Cardiac muscle cell (in vitro differentiated cells and primary cell): ENCODE measurements around the gene CCDC69. TPM values are rescaled to one million over a fixed set of nuclear protein-coding genes. Genes with fewer than 3 reads are reported as not detected.
A peak's percentile ranks its signal among the peaks of the same experiment; 100 is the strongest.
"Not testable (repeated sequence)": the region's sequence is repeated elsewhere in the genome, so short reads cannot be mapped to it uniquely, and the experiment has no call there.

Experiments used
- DNase-seq, 2 donors: peaks; one replicate each; pipeline versions ENCODE4 v3.0.0 to v3.0.0-alpha.2; 2010 to 2017; ENCODE audit warnings: low read depth in 1 of 2, low spot score in 1 of 2
- H3K27ac ChIP-seq: fragments of 200-600 bp; sonication (generic); 2 replicates; pipeline ENCODE4 v1.5.1; 2016
- H3K27me3 ChIP-seq: fragments of 200-600 bp; sonication (generic); 2 replicates; pipeline ENCODE4 v1.6.0; 2016; ENCODE audit warnings: control low read depth
- H3K36me3 ChIP-seq: fragments of 200-600 bp; sonication (generic); 2 replicates; pipeline ENCODE4 v1.5.1; 2016; ENCODE audit warnings: control low read depth
- H3K4me1 ChIP-seq: fragments of 200-600 bp; sonication (generic); 2 replicates; pipeline ENCODE4 v1.8.1; 2017; ENCODE audit warnings: low read depth, mild to moderate bottlenecking, mixed run types
- H3K4me3 ChIP-seq: fragments of 200-600 bp; sonication (generic); 2 replicates; pipeline ENCODE4 v1.5.1; 2016; ENCODE audit warnings: mild to moderate bottlenecking
- H3K9me3 ChIP-seq: fragments of 200-600 bp; sonication (generic); 2 replicates; pipeline ENCODE4 v1.5.1; 2017; ENCODE audit warnings: low read depth, mild to moderate bottlenecking, control low read depth
- polyA plus RNA-seq: library from polyadenylated mRNA; unstranded; fragments of >200 nt; fragmentation: Nextera tagmentation; extraction: Ambion mirVana; gene quantifications from 2 replicates; pipeline ENCODE4 v1.2.1, GENCODE V29; 2016
- total RNA-seq: library from RNA; depleted of rRNA; stranded (reverse); fragments of >200 nt; gene quantifications from 2 replicates; pipeline ENCODE4 v1.2.3, GENCODE V29; 2016
- TF ChIP-seq, protein P1 (sequence below): IDR thresholded peaks from 2 replicates; pipeline ENCODE4 v1.5.1; 2012; ENCODE audit warnings: low read depth, mild to moderate bottlenecking, low read length

The CCDC69 gene
- total and polyA plus RNA-seq, 2 experiments from 2014 or later = 70.4 to 104 TPM

DNA sequence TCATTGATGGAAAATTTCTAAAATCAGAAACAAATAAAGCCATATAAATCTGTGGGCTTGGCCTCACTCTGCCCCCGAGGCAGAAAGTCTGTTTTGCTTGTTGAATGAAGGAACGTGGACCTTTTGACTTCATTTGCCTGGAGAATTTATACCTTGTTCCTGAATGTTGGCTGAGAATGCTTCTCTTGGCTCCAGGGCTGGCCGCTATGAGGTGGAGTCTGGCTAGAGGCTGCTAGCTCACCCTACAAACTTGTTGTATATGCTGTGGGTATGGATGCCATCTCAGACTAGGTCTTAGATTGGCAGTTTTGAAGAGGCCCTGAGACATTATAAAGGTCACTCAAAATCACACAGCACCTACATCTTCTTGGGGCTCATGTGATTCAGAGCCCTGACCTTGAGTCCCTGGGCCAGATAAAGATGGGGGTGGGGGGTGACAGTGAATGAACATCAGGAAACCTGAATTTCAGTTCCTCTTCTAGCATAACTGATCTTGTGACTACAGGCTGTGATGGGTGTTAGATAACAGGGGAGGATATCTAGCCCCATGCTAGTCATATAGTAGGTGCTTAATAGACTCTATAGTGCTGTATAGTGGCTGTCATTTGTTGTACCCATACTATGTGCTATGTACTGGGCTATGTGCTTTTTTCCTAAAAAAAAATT is 31.9 kb upstream of the CCDC69 start:
- DNase-seq = no peak
- Histone ChIP-seq H3K4me3 (no peak overlapping the region), H3K36me3 (peaks cover 6% of the 10 kb centered on the region), H3K4me1 (peaks cover 10% of the 10 kb centered on the region), H3K9me3 (no peaks in the 10 kb centered on the region), H3K27me3 (no peaks in the 10 kb centered on the region), H3K27ac (no peak overlapping the region)
- TF ChIP-seq, protein P1, sequence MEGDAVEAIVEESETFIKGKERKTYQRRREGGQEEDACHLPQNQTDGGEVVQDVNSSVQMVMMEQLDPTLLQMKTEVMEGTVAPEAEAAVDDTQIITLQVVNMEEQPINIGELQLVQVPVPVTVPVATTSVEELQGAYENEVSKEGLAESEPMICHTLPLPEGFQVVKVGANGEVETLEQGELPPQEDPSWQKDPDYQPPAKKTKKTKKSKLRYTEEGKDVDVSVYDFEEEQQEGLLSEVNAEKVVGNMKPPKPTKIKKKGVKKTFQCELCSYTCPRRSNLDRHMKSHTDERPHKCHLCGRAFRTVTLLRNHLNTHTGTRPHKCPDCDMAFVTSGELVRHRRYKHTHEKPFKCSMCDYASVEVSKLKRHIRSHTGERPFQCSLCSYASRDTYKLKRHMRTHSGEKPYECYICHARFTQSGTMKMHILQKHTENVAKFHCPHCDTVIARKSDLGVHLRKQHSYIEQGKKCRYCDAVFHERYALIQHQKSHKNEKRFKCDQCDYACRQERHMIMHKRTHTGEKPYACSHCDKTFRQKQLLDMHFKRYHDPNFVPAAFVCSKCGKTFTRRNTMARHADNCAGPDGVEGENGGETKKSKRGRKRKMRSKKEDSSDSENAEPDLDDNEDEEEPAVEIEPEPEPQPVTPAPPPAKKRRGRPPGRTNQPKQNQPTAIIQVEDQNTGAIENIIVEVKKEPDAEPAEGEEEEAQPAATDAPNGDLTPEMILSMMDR = no peak

DNA sequence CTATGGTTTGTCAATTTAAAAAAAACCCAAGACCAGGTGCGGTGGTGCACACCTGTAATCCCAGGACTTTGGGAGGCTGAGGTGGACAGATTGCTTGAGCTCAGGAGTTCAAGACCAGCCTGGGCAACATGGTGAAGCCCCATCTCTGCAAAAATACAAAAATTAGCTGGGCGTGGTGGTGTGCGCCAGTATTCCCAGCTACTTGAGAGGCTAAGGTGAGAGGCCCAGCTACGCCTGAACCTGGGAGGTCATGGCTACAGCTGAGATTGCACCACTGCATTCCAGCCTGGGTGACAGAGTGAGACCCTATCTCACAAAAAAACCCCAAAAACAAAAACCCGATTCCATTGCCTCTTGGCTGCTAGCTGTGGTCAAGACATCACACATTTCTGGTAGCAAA is 31.1 kb upstream of the CCDC69 start:
- DNase-seq, H3K4me3 ChIP-seq, H3K4me1 ChIP-seq, H3K9me3 ChIP-seq, H3K27ac ChIP-seq, H3K36me3 ChIP-seq, H3K27me3 ChIP-seq: not testable (repeated sequence)

DNA sequence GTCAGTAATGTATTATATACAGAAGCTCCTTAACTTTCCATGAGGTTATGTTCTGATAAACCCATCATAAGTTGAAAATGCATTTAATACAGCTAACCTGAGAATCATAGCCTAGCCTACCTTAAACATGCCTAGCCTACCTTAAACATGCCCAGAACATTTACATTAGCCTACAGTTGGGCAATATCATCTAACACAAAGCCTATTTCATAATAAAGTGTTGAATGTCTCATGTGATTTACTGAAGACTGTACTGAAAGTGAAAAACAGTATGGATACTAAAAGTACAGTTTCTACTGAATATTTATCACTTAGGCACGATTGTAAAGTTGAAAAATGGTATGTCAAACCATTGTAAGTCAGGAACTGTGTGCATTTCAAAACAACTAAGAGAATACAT is 30.7 kb upstream of the CCDC69 start:
- no peak for DNase-seq
- TF ChIP-seq, protein P1 = no peak
- no peak overlapping the region for H3K27ac ChIP-seq
- H3K9me3 ChIP-seq = no peaks in the 10 kb centered on the region
- no peaks in the 10 kb centered on the region for H3K27me3 ChIP-seq
- no peak overlapping the region for H3K4me3 ChIP-seq
- H3K36me3 ChIP-seq = no peaks in the 10 kb centered on the region
- H3K4me1 ChIP-seq = peaks cover 10% of the 10 kb centered on the region

DNA sequence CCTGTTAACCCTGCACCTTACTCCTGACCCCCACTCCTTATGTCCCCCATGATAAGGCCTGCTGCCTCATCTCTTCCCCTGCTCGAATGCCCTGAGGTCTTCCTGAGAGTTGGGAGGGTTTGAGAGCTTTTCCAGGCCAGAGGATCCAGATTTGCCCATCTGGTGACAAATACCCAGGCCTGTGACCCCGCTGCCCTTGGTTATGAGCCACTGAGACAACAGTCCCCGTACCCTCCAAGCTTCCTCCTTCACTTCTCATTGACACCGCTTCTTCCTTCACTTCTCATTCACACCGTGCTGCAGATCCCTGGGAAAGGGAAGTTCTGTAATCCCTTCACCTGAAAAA is 29.7 kb upstream of the CCDC69 start:
- Histone ChIP-seq H3K27me3 (no peaks in the 10 kb centered on the region), H3K27ac (peak overlapping the region; percentile 82), H3K4me1 (peaks cover 10% of the 10 kb centered on the region), H3K9me3 (no peaks in the 10 kb centered on the region), H3K36me3 (no peaks in the 10 kb centered on the region), H3K4me3 (peak overlapping the region; percentile 50)
- DNase-seq = no peak
- TF ChIP-seq, protein P1 = no peak

DNA sequence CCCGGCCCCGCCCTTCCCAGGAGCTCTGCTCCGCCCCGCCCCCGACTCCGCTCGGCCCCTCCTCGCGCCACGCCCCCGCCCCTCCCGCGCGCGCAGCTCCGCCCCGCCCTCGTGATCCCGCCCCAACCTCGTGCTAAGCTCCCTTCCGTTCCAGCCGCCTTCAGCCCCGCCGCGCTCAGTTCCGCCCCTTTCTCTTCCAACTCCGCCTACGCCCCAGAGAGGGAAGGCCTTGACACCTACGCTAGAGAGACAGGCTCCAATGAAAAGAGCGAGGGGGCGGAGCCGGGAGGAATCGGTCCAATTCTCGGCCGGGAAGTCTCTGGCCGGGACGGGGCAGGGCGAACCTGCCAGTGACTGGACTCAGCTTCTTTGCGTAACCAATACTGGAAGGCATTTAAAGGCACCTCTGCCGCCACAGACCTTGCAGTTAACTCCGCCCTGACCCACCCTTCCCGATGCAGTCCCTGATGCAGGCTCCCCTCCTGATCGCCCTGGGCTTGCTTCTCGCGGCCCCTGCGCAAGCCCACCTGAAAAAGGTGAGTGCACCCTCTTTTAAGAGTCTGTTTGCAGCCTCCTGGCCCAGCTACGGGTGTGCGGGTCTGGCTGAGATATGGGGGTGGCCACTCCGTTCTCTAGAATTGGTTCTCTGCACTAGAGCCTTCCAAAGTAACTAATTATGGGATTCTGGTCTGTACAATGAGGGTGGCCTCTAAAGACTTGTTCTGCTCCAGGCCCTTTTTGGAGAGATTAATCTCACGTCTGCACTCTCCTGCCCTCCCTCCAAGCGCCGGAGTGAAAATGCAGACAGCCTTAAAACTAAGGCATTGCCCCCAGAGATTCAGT is 29.1 kb upstream of the CCDC69 start, which contains the start of gene GM2A:
Gene GM2A (plus strand): TSS at position 424 of the 843 bp plus-strand sequence. CDS start 32 bp downstream, at position 456.
- H3K27ac ChIP-seq = peak within 1 kb of the TSS; percentile 82
- H3K36me3 ChIP-seq = no peaks in the 10 kb centered on the region
- TF ChIP-seq, protein P1 = no peak
- H3K9me3 ChIP-seq = no peaks in the 10 kb centered on the region
- peaks cover 10% of the 10 kb centered on the region for H3K4me1 ChIP-seq
- H3K4me3 ChIP-seq = peak within 1 kb of the TSS; percentile 50
- DNase-seq = peak; percentile 100
- no peaks in the 10 kb centered on the region for H3K27me3 ChIP-seq

DNA sequence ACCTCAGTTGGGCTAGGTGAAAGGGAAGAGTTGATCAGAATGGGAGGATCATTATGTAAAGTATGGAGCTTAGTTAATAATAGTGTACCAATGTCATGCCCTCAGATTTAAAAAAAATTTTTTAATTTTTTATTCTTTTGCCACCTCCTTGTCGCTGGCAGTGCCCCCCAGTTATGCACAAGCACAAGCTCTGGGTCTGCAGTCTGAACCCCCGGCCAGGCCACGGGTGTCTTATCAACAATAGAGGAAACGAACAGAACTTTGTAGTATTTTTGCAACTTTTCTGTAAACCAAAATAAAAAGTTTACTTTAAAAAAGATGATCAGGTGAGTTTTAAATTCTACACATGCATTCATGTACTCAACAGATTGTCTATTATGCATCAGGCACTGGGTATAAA is 27.7 kb upstream of the CCDC69 start:
- no peaks in the 10 kb centered on the region for H3K9me3 ChIP-seq
- H3K27me3 ChIP-seq = no peaks in the 10 kb centered on the region
- DNase-seq = no peak
- TF ChIP-seq, protein P1 = no peak
- no peak overlapping the region for H3K27ac ChIP-seq
- H3K4me1 ChIP-seq = peaks cover 15% of the 10 kb centered on the region
- H3K36me3 ChIP-seq = no peaks in the 10 kb centered on the region
- H3K4me3 ChIP-seq = no peak overlapping the region
